Neural cell (in vitro differentiated cells): ENCODE data around the gene SDHD. TPM values are rescaled to one million over a fixed set of nuclear protein-coding genes. Genes with fewer than 3 reads are reported as not detected.

Source experiments
- H2AFZ ChIP-seq: fragments of 200-600, 300-800 bp; sonication (generic), shearing (Covaris generic); 2 replicates; pipeline ENCODE4 v1.6.0; 2014; ENCODE audit warnings: low read depth, mild to moderate bottlenecking, antibody characterized with exemption, low read length, moderate library complexity
- H3F3A ChIP-seq: fragments of 200-600 bp; shearing (Covaris generic); 2 replicates; pipeline ENCODE4 v1.6.1; 2016; ENCODE audit warnings: mild to moderate bottlenecking, moderate library complexity, mixed read lengths, antibody characterized with exemption, low read length; ENCODE audit not compliant: insufficient read depth, poor library complexity, severe bottlenecking
- H3K27ac ChIP-seq: fragments of 200-600, 300-800 bp; sonication (generic), shearing (Covaris generic); 2 replicates; pipeline ENCODE4 v1.5.1; 2014; ENCODE audit warnings: mild to moderate bottlenecking, low read length, moderate library complexity
- H3K27me3 ChIP-seq: fragments of 300-800, 200-600 bp; sonication (generic), shearing (Covaris generic); 2 replicates; pipeline ENCODE4 v1.6.0; 2014; ENCODE audit warnings: mild to moderate bottlenecking, low read depth, low read length, moderate library complexity; ENCODE audit not compliant: insufficient read depth
- H3K36me3 ChIP-seq: fragments of 300-800, 200-600 bp; sonication (generic), shearing (Covaris generic); 2 replicates; pipeline ENCODE4 v1.5.1; 2014; ENCODE audit warnings: mild to moderate bottlenecking, antibody characterized with exemption, low read length, moderate library complexity; ENCODE audit not compliant: insufficient read depth
- H3K4me2 ChIP-seq: fragments of 300-800, 200-600 bp; sonication (generic), shearing (Covaris generic); 2 replicates; pipeline ENCODE4 v1.6.0; 2014; ENCODE audit warnings: mild to moderate bottlenecking, low read length
- H3K4me3 ChIP-seq: fragments of 300-800, 200-600 bp; sonication (generic), shearing (Covaris generic); 2 replicates; pipeline ENCODE4 v1.5.1; 2014; ENCODE audit warnings: mild to moderate bottlenecking, low read length, moderate library complexity
- H3K79me2 ChIP-seq: fragments of 200-600 bp; shearing (Covaris generic); replicated peaks from 2 replicates; pipeline ENCODE4 v1.6.0; 2014; ENCODE audit warnings: mild to moderate bottlenecking, low read length, moderate library complexity; ENCODE audit not compliant: insufficient read depth
- H3K9ac ChIP-seq: fragments of 300-800, 200-600 bp; sonication (generic), shearing (Covaris generic); 2 replicates; pipeline ENCODE4 v1.6.1; 2016; ENCODE audit warnings: mild to moderate bottlenecking, low read length, mixed read lengths
- H3K9me2 ChIP-seq: fragments of 200-600 bp; shearing (Covaris generic); 2 replicates; pipeline ENCODE4 v1.6.1; 2016; ENCODE audit warnings: mild to moderate bottlenecking, low read length, mixed read lengths; ENCODE audit not compliant: insufficient read depth
- H3K9me3 ChIP-seq: fragments of 200-600, 300-800 bp; sonication (generic), shearing (Covaris generic); 2 replicates; pipeline ENCODE4 v1.6.1; 2016; ENCODE audit warnings: mild to moderate bottlenecking, mixed run types, low read length, moderate library complexity, mixed read lengths
- H4K20me1 ChIP-seq: fragments of 200-600 bp; shearing (Covaris generic); 2 replicates; pipeline ENCODE4 v1.6.1; 2016; ENCODE audit warnings: mild to moderate bottlenecking, mixed run types; ENCODE audit not compliant: insufficient read depth
- CTCF ChIP-seq: fragments of 450-650 bp; IDR thresholded peaks from 2 replicates; pipeline ENCODE4 v1.5.1; 2014; ENCODE audit warnings: antibody characterized with exemption, mild to moderate bottlenecking, moderate library complexity; ENCODE audit not compliant: poor library complexity, severe bottlenecking
- EP300 ChIP-seq: fragments of 450-650 bp; conservative IDR thresholded peaks from 2 replicates; pipeline ENCODE4 v1.6.1; 2014; ENCODE audit warnings: antibody characterized with exemption, mild to moderate bottlenecking, moderate library complexity; ENCODE audit not compliant: poor library complexity, severe bottlenecking
- EZH2 ChIP-seq: fragments of 200-600, 300-800 bp; shearing (Covaris generic), sonication (generic); IDR thresholded peaks from 2 replicates; pipeline ENCODE4 v1.6.1; 2014; ENCODE audit warnings: antibody characterized with exemption, low read length, borderline replicate concordance, mild to moderate bottlenecking; ENCODE audit not compliant: insufficient read depth, poor library complexity, severe bottlenecking
- MXI1 ChIP-seq: fragments of 450-650 bp; conservative IDR thresholded peaks from 2 replicates; pipeline ENCODE4 v1.6.1; 2014; ENCODE audit warnings: antibody characterized with exemption, mild to moderate bottlenecking; ENCODE audit not compliant: poor library complexity, severe bottlenecking
- POLR2AphosphoS5 ChIP-seq: IDR thresholded peaks from 2 replicates; pipeline ENCODE4 v1.6.1; 2012
- RAD21 ChIP-seq: fragments of 450-650 bp; conservative IDR thresholded peaks from 2 replicates; pipeline ENCODE4 v1.6.1; 2014; ENCODE audit warnings: antibody characterized with exemption, mild to moderate bottlenecking, moderate library complexity
- REST ChIP-seq: IDR thresholded peaks from 2 replicates; pipeline ENCODE4 v1.6.1; 2012; ENCODE audit warnings: borderline replicate concordance
- SMC3 ChIP-seq: fragments of 450-650 bp; conservative IDR thresholded peaks from 2 replicates; pipeline ENCODE4 v1.6.1; 2014; ENCODE audit warnings: antibody characterized with exemption, mild to moderate bottlenecking, moderate library complexity; ENCODE audit not compliant: poor library complexity
- TAF1 ChIP-seq: IDR thresholded peaks from 2 replicates; pipeline ENCODE4 v1.6.1; 2012; ENCODE audit warnings: low read depth
- polyA plus RNA-seq: library from polyadenylated mRNA; depleted of rRNA; stranded (reverse); fragments of >200 nt; gene quantifications from 2 replicates; pipeline ENCODE4 v1.2.3, GENCODE V29; 2014

The SDHD gene
- polyA plus RNA-seq, 1 donor from 2014 or later = 34.7 TPM

GRCh38 chr11:112096194-112096593 is 9.5 kb downstream of the SDHD start:
- Histone ChIP-seq H3K79me2 (no peaks in the 10 kb centered on the region), H3K9ac (no peak overlapping the region), H4K20me1 (no peaks in the 10 kb centered on the region), H3K4me3 (no peak overlapping the region), H3K9me2 (no peaks in the 10 kb centered on the region), H3F3A (no peaks in the 10 kb centered on the region), H3K27me3 (no peaks in the 10 kb centered on the region), H3K36me3 (no peaks in the 10 kb centered on the region), H3K4me2 (no peak overlapping the region), H2AFZ (no peak overlapping the region), H3K9me3 (no peaks in the 10 kb centered on the region), H3K27ac (no peak overlapping the region)
- TF ChIP-seq SMC3 (no peak), REST (no peak), TAF1 (no peak), EP300 (no peak), POLR2AphosphoS5 (no peak), MXI1 (no peak), RAD21 (no peak), CTCF (no peak), EZH2 (no peak)

GRCh38 chr11:112097734-112098528 is 11.3 kb downstream of the SDHD start:
- Histone ChIP-seq H3K9me2 (no peaks in the 10 kb centered on the region), H3F3A (no peaks in the 10 kb centered on the region), H3K27ac (no peak overlapping the region), H3K9me3 (no peaks in the 10 kb centered on the region), H3K27me3 (no peaks in the 10 kb centered on the region), H2AFZ (no peak overlapping the region), H3K4me3 (no peak overlapping the region), H3K9ac (no peak overlapping the region), H3K79me2 (no peaks in the 10 kb centered on the region), H4K20me1 (no peaks in the 10 kb centered on the region), H3K4me2 (no peak overlapping the region), H3K36me3 (no peaks in the 10 kb centered on the region)
- TF ChIP-seq CTCF = no peak
- no peak for TF ChIP-seq EZH2
- TF ChIP-seq TAF1 = no peak
- TF ChIP-seq SMC3 = no peak
